ENCODE results near the gene LRRC59.
"Not testable (repeated sequence)": the region's sequence is repeated elsewhere in the genome, so short reads cannot be mapped to it uniquely, and the experiment has no call there.

LRRC59 gene

GRCh38 chr17:50397111-50397918 lies at the start of gene LRRC59:
LRRC59 (minus strand) TSS chr17:50397523; CDS start chr17:50397317, 206 bp downstream.
- peak; percentile 91 for DNase-seq

GRCh38 chr17:50445730-50446325 lies 48.5 kb upstream of the LRRC59 start:
- DNase-seq: no peak

GRCh38 chr17:50444841-50445715 lies 47.8 kb upstream of the LRRC59 start:
- DNase-seq: no peak

GRCh38 chr17:50443505-50443974 lies 46.2 kb upstream of the LRRC59 start:
- peak; percentile 62 for DNase-seq

GRCh38 chr17:50440838-50441829 lies 43.8 kb upstream of the LRRC59 start:
- DNase-seq: peak; percentile 38

- DNase-seq: peak; percentile 96
These were observed 43.0 kb upstream of the LRRC59 start for GRCh38 chr17:50440172-50440837.

GRCh38 chr17:50439008-50439407 lies 41.7 kb upstream of the LRRC59 start:
- DNase-seq: no peak

- DNase-seq: no peak
These were observed 40.1 kb upstream of the LRRC59 start for GRCh38 chr17:50437409-50437808.

- no peak for DNase-seq
These were observed 34.9 kb upstream of the LRRC59 start for GRCh38 chr17:50432125-50432762.

GRCh38 chr17:50430821-50431618 lies 33.7 kb upstream of the LRRC59 start:
- DNase-seq: peak; percentile 59

- no peak for DNase-seq
These were observed 32.5 kb upstream of the LRRC59 start for GRCh38 chr17:50429793-50430192.

- DNase-seq: no peak
These were observed 31.6 kb upstream of the LRRC59 start for GRCh38 chr17:50428831-50429424.

GRCh38 chr17:50428126-50428525 lies 30.8 kb upstream of the LRRC59 start:
- DNase-seq: not testable (repeated sequence)

GRCh38 chr17:50426814-50427787 lies 29.8 kb upstream of the LRRC59 start:
- peak; percentile 59 for DNase-seq

- no peak for DNase-seq
These were observed 29.1 kb upstream of the LRRC59 start for GRCh38 chr17:50426472-50426782.

GRCh38 chr17:50425682-50426471 lies 28.6 kb upstream of the LRRC59 start, which contains the start of gene ACSF2:
ACSF2 (plus strand) TSS chr17:50426218; CDS start chr17:50426262, 44 bp downstream.
- DNase-seq: peak; percentile 66

- DNase-seq: no peak
These were observed 27.8 kb upstream of the LRRC59 start for GRCh38 chr17:50424996-50425681.

All from NCI-H69 (cell line).